ENCODE data around the gene GLI2.

The GLI2 gene

GRCh38 chr2:120731175-120731574 is 4.5 kb upstream of the GLI2 start:
- peaks cover 15% of the 10 kb centered on the region for H3K4me1 ChIP-seq (ENCODE audit: control insufficient read depth, insufficient read depth, low read length)
- H3K9me3 ChIP-seq (replicated peaks; ENCODE audit: low read length): no peaks in the 10 kb centered on the region
- no peak overlapping the region for H3K9ac ChIP-seq (ENCODE audit: low read depth, low read length)
- no peak overlapping the region for H3K4me2 ChIP-seq (ENCODE audit: low read length)
- no peaks in the 10 kb centered on the region for H3K27me3 ChIP-seq (ENCODE audit: control insufficient read depth, insufficient read depth, low read length)
- no peak overlapping the region for H3K4me3 ChIP-seq (ENCODE audit: low read length)
- no peaks in the 10 kb centered on the region for H3K36me3 ChIP-seq (ENCODE audit: insufficient read depth, low read length)

GRCh38 chr2:120732506-120733237 is 3.0 kb upstream of the GLI2 start:
- H3K36me3 ChIP-seq (ENCODE audit: insufficient read depth, low read length): no peaks in the 10 kb centered on the region
- no peak overlapping the region for H3K4me2 ChIP-seq (ENCODE audit: low read length)
- no peaks in the 10 kb centered on the region for H3K9me3 ChIP-seq (replicated peaks; ENCODE audit: low read length)
- no peak overlapping the region for H3K9ac ChIP-seq (ENCODE audit: low read depth, low read length)
- no peaks in the 10 kb centered on the region for H3K27me3 ChIP-seq (ENCODE audit: control insufficient read depth, insufficient read depth, low read length)
- H3K4me1 ChIP-seq (ENCODE audit: control insufficient read depth, insufficient read depth, low read length): peaks cover 18% of the 10 kb centered on the region
- no peak overlapping the region for H3K4me3 ChIP-seq (ENCODE audit: low read length)

GRCh38 chr2:120733238-120733932 is 2.3 kb upstream of the GLI2 start:
- Histone ChIP-seq H3K4me1 (ENCODE audit: control insufficient read depth, insufficient read depth, low read length) (peaks cover 25% of the 10 kb centered on the region), H3K4me3 (ENCODE audit: low read length) (no peak overlapping the region), H3K4me2 (ENCODE audit: low read length) (no peak overlapping the region), H3K27me3 (ENCODE audit: control insufficient read depth, insufficient read depth, low read length) (no peaks in the 10 kb centered on the region), H3K36me3 (ENCODE audit: insufficient read depth, low read length) (no peaks in the 10 kb centered on the region), H3K9me3 (replicated peaks; ENCODE audit: low read length) (no peaks in the 10 kb centered on the region), H3K9ac (ENCODE audit: low read depth, low read length) (no peak overlapping the region)

GRCh38 chr2:120734930-120735651 is 577 bp upstream of the GLI2 start:
- Histone ChIP-seq H3K9me3 (replicated peaks; ENCODE audit: low read length) (no peaks in the 10 kb centered on the region), H3K4me2 (ENCODE audit: low read length) (peak overlapping the region; percentile 97), H3K4me1 (ENCODE audit: control insufficient read depth, insufficient read depth, low read length) (peaks cover 31% of the 10 kb centered on the region), H3K36me3 (ENCODE audit: insufficient read depth, low read length) (no peaks in the 10 kb centered on the region), H3K4me3 (ENCODE audit: low read length) (peak overlapping the region; percentile 94), H3K27me3 (ENCODE audit: control insufficient read depth, insufficient read depth, low read length) (no peaks in the 10 kb centered on the region), H3K9ac (ENCODE audit: low read depth, low read length) (peak overlapping the region; percentile 68)

GRCh38 chr2:120736202-120736623 is 545 bp downstream of the GLI2 start:
- no peaks in the 10 kb centered on the region for H3K27me3 ChIP-seq (ENCODE audit: control insufficient read depth, insufficient read depth, low read length)
- H3K4me1 ChIP-seq (ENCODE audit: control insufficient read depth, insufficient read depth, low read length): peaks cover 40% of the 10 kb centered on the region
- H3K4me3 ChIP-seq (ENCODE audit: low read length): peak overlapping the region; percentile 94
- H3K4me2 ChIP-seq (ENCODE audit: low read length): peak overlapping the region; percentile 97
- no peaks in the 10 kb centered on the region for H3K36me3 ChIP-seq (ENCODE audit: insufficient read depth, low read length)
- H3K9me3 ChIP-seq (replicated peaks; ENCODE audit: low read length): no peaks in the 10 kb centered on the region
- peak overlapping the region; percentile 88 for H3K9ac ChIP-seq (ENCODE audit: low read depth, low read length)

- H3K9ac ChIP-seq (ENCODE audit: low read depth, low read length): peak overlapping the region; percentile 88
- H3K4me2 ChIP-seq (ENCODE audit: low read length): peak overlapping the region; percentile 97
- H3K4me1 ChIP-seq (ENCODE audit: control insufficient read depth, insufficient read depth, low read length): peaks cover 44% of the 10 kb centered on the region
- peak overlapping the region; percentile 94 for H3K4me3 ChIP-seq (ENCODE audit: low read length)
- H3K27me3 ChIP-seq (ENCODE audit: control insufficient read depth, insufficient read depth, low read length): no peaks in the 10 kb centered on the region
- no peaks in the 10 kb centered on the region for H3K36me3 ChIP-seq (ENCODE audit: insufficient read depth, low read length)
- no peaks in the 10 kb centered on the region for H3K9me3 ChIP-seq (replicated peaks; ENCODE audit: low read length)
Observed at GRCh38 chr2:120736624-120737339, 1.1 kb downstream of the GLI2 start.

GRCh38 chr2:120737340-120738101 is 1.9 kb downstream of the GLI2 start:
- peak overlapping the region; percentile 88 for H3K9ac ChIP-seq (ENCODE audit: low read depth, low read length)
- H3K4me2 ChIP-seq (ENCODE audit: low read length): peak overlapping the region; percentile 97
- H3K36me3 ChIP-seq (ENCODE audit: insufficient read depth, low read length): no peaks in the 10 kb centered on the region
- H3K9me3 ChIP-seq (replicated peaks; ENCODE audit: low read length): no peaks in the 10 kb centered on the region
- H3K4me3 ChIP-seq (ENCODE audit: low read length): peak overlapping the region; percentile 94
- no peaks in the 10 kb centered on the region for H3K27me3 ChIP-seq (ENCODE audit: control insufficient read depth, insufficient read depth, low read length)
- H3K4me1 ChIP-seq (ENCODE audit: control insufficient read depth, insufficient read depth, low read length): peaks cover 49% of the 10 kb centered on the region

GRCh38 chr2:120738117-120738516 is 2.4 kb downstream of the GLI2 start:
- Histone ChIP-seq H3K4me1 (ENCODE audit: control insufficient read depth, insufficient read depth, low read length) (peaks cover 49% of the 10 kb centered on the region), H3K9me3 (replicated peaks; ENCODE audit: low read length) (no peaks in the 10 kb centered on the region), H3K36me3 (ENCODE audit: insufficient read depth, low read length) (no peaks in the 10 kb centered on the region), H3K9ac (ENCODE audit: low read depth, low read length) (peak overlapping the region; percentile 88), H3K4me3 (ENCODE audit: low read length) (peak overlapping the region; percentile 94), H3K4me2 (ENCODE audit: low read length) (peak overlapping the region; percentile 97), H3K27me3 (ENCODE audit: control insufficient read depth, insufficient read depth, low read length) (no peaks in the 10 kb centered on the region)

- Histone ChIP-seq H3K27me3 (ENCODE audit: control insufficient read depth, insufficient read depth, low read length) (no peaks in the 10 kb centered on the region), H3K36me3 (ENCODE audit: insufficient read depth, low read length) (no peaks in the 10 kb centered on the region), H3K4me2 (ENCODE audit: low read length) (peak overlapping the region; percentile 97), H3K4me3 (ENCODE audit: low read length) (no peak overlapping the region), H3K9ac (ENCODE audit: low read depth, low read length) (peak overlapping the region; percentile 32), H3K4me1 (ENCODE audit: control insufficient read depth, insufficient read depth, low read length) (peaks cover 49% of the 10 kb centered on the region), H3K9me3 (replicated peaks; ENCODE audit: low read length) (no peaks in the 10 kb centered on the region)
Observed at GRCh38 chr2:120738786-120739437, 3.2 kb downstream of the GLI2 start.

GRCh38 chr2:120739438-120740090 is 3.9 kb downstream of the GLI2 start:
- H3K36me3 ChIP-seq (ENCODE audit: insufficient read depth, low read length): no peaks in the 10 kb centered on the region
- no peak overlapping the region for H3K4me3 ChIP-seq (ENCODE audit: low read length)
- no peaks in the 10 kb centered on the region for H3K27me3 ChIP-seq (ENCODE audit: control insufficient read depth, insufficient read depth, low read length)
- no peaks in the 10 kb centered on the region for H3K9me3 ChIP-seq (replicated peaks; ENCODE audit: low read length)
- peaks cover 49% of the 10 kb centered on the region for H3K4me1 ChIP-seq (ENCODE audit: control insufficient read depth, insufficient read depth, low read length)
- H3K4me2 ChIP-seq (ENCODE audit: low read length): peak overlapping the region; percentile 9
- H3K9ac ChIP-seq (ENCODE audit: low read depth, low read length): peak overlapping the region; percentile 32
